HG03025 (cell line): ENCODE results near the gene OR5V1.
"Not testable (repeated sequence)": the region's sequence is repeated elsewhere in the genome, so short reads cannot be mapped to it uniquely, and the experiment has no call there.

Source experiments
- ATAC-seq: cut with Tn5 transposase; IDR thresholded peaks from one replicate; pipeline ENCODE4 v1.9.1; 2021; ENCODE audit warnings: mild to moderate bottlenecking, moderate library complexity; ENCODE audit not compliant: unreplicated experiment, low FRiP score

OR5V1 gene

DNA sequence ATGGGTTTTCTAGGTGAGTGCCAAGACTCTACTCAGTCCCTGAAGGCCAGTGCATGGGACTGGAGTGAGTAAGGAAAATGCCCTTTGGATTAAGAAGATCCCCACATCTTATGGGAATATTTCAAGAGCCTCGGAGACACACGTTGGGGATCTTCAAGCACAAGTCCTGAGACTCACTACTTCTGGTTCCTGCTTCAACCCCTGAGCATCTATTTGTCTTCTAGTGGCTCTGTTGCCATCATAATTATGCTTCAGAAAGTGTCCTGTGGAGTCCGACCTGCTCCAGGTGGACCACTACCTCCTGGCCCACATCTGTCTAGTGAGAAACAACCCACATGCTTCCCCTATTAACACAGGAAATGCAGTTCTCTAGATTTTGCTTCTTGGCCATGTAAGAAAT, at the start of gene OR5V1:
OR5V1 (minus strand) TSS at position 101 of the 400 bp plus-strand sequence. CDS start 12,670 bp downstream, outside the sequence.
- no peak for ATAC-seq

DNA sequence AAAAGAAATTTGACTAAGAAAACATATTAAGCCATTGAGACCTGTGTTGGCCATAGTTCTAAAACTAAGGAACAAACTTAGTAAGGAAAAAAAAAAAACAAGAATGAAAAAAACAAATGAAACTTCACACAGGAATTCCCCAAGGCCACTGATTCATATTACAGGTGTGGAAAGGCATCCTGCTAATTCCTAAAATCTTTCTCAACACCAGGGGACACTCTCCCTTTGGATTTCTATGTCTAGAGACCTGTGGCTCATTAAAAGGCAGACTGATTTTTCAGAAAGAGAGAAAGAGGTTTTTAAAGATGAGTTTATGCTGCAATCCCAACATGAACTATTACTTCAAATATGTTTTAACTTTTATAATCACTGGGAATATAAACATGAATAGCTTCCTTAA, 45.9 kb upstream of the OR5V1 start, which contains the start of gene OR12D1:
OR12D1 (plus strand) TSS at position 341 of the 400 bp plus-strand sequence.
- ATAC-seq, result no peak

DNA sequence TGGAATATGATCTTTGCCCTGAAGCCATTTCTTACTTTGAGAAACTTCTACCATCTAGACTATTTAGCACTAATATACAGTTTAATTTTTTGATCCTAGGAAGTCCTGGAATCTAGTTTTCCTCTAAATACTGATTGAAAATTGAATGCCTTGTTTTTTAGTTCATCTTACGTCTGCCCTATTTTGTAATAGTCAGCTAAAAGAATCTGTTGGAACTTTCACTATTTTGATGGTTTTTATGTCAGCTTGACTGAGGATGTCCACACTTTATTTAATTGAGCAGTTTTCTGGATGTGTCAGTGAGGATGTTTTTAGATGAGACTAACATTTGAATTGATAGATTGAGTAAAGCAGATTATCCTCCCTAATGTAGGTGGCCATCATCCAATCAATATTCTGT, 35.1 kb upstream of the OR5V1 start:
- no peak for ATAC-seq

DNA sequence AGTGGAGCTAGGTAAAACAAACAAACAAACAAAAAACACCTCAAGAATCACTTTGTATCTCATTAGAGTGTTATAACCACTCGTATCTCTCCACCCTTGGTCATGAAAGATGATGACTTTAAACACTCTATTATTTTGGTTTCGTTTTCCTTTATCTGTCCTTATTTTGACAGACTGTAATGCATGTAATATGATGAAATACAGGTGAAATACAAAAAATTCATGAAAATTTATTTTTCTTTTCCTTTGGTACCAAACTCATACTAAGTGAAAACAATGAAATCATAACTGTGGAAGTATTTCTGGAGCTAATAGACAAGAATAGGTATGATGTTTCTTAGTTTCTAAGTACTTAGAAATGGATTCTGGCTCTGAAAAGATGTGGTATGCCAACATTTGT, 30.9 kb upstream of the OR5V1 start:
- ATAC-seq, result no peak

DNA sequence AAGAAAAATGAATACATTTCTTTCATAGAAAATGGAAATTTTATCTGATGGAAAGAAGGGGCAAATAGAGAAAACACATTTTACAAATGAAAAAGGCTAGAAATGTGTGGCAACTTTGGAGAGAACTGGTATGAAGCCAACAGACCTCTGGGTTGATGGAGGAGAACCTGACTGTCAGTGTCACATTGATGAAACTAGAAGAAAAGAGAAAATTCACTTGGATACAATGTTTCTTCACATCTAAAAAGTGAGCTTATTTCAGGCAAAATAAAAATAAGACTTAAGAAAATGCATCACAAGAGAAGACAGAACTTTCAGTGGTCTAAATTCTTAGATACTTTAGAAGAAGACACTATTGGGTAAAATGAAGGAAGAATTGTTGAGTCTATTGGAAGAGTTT, 26.7 kb upstream of the OR5V1 start, which contains the start of gene OR12D2:
OR12D2 (plus strand) TSS at position 301 of the 400 bp plus-strand sequence. CDS start 1,069 bp downstream, outside the sequence.
- ATAC-seq, result no peak

DNA sequence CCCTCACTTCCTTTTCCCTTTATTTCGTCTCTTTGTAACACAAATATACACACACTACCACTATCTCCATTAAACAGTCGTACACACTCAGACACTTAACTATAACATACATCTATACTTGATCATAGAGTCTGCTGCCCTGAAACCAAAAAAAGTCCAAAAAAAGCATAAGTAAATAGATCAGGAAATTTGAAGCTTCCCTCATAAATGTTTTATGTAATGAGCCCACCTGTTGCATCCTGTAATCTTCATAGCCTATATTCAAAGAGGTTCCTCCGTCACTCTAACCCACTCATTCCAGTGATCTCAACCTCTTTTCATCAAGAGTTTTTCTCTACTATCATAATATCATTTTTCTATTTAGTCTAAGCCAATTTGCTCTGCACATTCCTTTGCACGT, 19.9 kb upstream of the OR5V1 start:
- no peak for ATAC-seq

DNA sequence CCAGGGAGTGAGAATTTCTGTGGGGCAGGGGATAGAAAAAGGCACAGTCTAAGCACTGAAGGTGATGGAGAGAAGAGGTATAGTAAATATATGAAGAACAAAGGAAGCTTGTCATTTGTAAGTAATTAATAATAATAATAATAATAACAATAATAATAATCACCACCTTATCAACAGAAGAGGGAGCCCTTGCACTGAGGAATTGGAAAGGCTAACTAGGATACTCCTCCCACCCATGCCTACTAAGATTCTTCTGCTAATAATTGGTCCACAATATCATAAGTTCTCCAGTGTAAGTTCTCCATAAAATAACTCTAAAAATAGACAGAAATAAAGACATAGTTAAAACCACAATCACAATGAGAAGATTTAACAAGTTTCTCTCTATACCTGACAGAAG, 7.3 kb upstream of the OR5V1 start:
- no peak for ATAC-seq

DNA sequence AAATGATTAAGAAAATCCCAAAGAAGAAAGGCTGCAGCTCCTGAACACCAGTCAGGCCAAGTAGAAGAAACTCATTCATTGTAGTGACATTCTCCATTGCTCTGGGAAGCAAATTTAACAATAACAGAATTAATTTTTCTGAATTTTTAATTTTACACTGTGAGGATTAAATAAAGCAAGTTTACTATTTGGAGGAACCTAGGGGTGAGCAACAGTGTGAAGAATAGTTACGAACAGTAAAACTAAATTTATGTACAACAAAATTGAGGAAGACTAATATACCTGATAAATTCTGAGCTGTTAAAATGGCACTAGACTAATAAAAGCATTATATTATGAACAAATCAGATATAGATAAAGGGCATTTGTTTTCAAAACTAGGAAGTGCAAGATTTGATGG, 6.5 kb upstream of the OR5V1 start, which contains the start of gene OR12D3:
OR12D3 (minus strand) TSS at position 101 of the 400 bp plus-strand sequence; CDS start at position 97, 4 bp downstream.
- no peak for ATAC-seq

DNA sequence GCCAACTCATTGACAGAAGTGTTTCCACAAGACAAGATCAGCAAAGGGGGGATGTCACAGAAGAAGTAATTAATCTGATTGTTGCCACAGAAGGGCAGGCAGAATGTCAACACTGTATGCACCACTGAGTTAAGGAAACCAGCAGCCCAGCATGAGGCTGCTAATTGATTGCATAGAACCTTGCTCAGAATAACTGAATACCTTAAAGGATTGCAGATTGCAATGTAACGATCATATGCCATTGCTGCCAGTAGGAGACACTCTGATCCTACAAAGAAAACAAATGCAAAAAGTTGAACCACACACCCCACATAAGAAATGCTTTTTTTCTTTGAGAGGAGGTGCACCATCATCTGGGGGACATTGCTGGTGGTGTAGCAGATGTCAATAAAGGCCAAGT, 13.1 kb downstream of the OR5V1 start:
- no peak for ATAC-seq

DNA sequence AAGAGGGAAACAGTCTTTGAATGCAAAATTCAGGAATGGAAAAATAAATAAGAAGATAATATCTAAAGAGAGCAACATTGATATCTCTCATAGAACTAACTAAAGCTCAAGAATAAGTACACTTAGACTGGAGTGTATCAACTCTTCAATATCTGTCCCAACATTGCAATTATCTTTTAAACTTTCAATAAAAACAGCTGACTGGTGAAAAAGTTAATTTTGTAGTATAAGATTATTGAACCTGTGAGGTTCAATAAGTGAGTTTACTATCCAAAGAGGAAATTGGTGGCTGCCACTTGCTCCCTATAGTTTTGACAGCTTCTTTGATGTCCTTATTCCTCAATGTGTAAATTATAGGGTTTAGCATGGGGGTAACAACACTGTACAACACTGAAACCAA, 13.7 kb downstream of the OR5V1 start:
- ATAC-seq, result no peak

DNA sequence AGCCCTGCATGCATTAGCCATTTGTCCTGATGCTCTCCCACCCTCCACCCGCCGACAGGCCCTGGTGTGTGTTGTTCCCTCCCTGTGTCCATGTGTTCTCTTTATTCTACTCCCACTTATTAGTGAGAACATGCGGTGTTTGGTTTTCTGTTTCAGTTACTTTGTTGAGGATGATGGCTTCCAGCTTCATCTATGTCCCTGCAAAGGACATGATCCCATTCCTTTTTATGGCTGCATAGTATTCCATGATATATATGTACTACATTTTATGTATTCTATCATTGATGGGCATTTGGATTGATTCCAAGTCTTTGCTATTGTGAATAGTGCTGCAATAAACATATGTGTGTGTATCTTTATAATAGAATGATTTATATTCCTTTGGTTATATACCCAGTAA, 19.3 kb downstream of the OR5V1 start:
- ATAC-seq, result not testable (repeated sequence)

DNA sequence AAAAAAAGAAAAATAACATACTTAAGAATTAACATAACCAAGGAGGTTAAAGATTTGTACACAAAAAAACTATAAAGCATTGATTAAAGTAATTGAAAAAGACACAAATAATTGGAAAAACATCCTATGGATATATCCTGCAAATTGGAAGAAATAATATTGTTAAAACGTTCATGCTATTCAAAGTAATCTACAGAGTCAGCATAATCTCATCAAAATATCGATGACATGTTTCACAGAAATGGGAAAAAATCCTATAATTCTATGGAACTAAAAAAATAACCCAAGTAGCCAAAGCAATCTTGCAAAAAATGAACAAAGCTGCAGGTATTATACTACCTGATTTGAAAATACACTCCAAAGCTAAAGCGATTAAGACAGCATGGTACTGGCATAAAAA, 23.3 kb downstream of the OR5V1 start:
- ATAC-seq, result no peak

DNA sequence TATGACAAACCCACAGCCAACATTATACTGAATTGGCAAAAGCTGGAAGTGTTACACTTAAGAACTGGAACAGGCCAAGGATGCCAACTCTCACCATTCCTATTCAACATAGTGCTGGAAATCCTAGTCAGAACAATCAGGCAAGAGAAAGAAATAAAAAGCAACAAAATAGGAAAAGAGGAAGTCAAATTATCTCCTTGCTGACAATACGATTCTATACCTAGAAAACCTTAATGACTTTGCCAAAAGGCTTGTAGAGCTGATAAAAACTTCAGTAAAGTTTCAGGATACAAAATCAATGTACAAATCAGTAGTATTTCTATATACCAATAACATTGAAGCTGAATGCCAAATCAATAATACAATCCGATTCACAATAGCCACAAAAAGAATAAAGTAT, 32.4 kb downstream of the OR5V1 start:
- no peak for ATAC-seq

DNA sequence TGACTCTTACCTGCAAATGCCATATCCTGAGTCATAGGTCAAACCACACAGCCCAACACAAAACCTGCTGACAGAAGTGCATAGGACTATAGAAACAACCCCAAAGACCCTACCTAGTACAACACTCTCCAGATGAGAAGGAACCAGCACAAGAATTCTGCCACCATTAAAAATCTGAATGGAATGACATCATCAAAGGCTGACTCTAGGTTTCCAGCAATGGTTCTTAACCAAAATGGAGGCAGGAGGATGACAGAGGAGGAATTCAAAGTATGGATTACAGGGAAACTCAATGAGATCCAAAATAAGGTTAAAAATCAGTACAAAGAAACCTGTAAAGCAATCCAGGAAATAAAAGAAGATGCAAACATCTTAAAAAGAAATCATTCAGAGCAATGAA, 36.0 kb downstream of the OR5V1 start:
- ATAC-seq, result no peak

DNA sequence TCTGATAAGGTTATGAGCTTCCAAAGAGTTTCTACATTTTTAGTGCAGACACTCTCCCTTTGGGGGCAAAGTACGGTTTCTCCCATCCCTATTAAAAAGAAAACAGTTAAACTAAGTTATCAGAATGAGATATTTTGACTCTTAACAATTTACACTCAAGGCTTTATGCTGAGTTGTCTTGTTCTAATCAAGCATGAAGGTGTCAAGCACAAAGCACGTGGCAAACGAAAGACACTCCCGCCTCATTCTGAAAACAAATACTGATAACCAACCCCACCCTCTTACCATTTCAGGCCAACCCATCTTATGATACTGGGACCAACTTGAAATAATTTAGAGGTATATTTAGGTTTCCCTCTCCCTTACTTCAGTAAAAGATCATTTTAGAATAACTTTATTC, 42.9 kb downstream of the OR5V1 start:
- ATAC-seq, result no peak

DNA sequence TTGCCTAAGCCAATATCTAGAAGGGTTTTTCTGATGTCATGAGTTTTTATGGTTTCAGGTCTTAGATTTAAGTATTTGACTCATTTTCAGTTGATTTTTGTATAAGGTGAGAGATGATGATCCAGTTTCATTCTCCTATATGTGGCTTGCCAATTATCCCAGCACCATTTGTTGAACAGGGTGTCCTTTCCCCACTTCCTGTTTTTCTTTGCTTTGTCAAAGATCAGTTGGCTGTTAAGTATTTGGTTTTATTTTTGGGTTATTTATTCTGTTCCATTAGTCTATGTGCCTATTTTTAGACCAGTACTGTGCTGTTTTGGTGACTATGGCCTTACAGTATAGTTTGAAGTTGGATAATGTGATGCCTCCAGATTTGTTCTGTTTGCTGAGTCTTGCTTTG, 45.3 kb downstream of the OR5V1 start:
- not testable (repeated sequence) for ATAC-seq

DNA sequence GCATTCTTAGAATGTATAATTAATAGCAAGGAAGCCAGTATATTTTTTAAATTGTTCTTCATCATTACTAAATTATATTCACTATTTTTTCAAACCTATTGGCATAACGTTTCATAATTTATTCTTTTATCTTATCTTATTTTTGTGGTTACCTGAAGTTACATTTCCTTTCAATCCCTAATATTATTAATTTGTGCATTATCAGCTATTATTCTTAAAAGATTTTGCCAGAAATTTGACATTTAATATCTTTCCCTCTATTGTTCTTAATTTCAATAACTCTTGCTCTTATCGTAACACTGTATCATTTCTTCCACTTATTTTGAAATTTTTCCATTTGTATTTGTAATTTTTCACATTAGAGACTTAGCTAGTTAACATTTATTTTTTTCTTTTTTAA, 48.7 kb downstream of the OR5V1 start:
- no peak for ATAC-seq
